GM19351 (cell line): Measurements from ENCODE around the gene C12orf56.
"Not testable (repeated sequence)": the region's sequence is repeated elsewhere in the genome, so short reads cannot be mapped to it uniquely, and the experiment has no call there.

Source experiments
- ATAC-seq: cut with Tn5 transposase; IDR thresholded peaks from one replicate; pipeline ENCODE4 v1.9.1; 2021; ENCODE audit warnings: mild to moderate bottlenecking, moderate library complexity; ENCODE audit not compliant: unreplicated experiment

C12orf56 gene

DNA sequence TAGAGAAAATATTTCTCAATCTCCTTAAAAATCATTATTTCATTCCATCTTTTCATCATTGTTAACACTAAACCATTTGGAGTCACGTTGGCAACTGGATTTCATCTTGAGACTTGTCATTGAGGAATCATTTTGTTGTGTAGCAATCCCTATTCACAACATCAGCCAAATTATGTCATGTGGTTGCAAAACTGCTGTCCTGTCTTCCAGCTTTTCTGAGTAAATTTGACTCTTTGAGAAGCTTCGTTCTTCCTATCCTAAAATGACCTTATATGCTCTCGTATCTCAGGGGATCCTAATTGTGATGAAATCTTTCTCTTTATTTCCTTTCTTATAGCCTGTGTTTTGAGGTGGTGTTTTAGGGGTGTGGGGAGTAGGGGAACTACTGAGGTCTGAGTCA, 137.9 kb downstream of the C12orf56 start:
- ATAC-seq, result no peak

DNA sequence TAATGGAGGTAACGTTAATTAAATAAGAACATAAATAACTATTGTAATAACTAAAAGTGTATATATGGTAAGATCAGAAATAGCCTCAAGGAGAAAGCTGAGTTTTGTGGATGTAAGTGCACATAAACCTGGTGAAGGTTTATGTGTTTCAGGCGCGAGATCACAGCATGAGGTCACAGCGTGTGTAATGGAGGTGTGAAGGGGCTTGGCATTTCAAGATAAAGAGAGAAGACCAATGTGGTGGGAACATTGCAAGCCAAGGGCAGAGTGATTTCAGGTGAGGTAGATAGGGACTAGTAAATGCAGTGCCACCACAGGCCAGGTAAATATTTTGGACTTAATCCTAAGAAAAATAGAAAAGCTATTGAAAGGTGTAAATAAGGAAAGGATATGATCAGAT, 146.7 kb downstream of the C12orf56 start:
- ATAC-seq, result no peak

DNA sequence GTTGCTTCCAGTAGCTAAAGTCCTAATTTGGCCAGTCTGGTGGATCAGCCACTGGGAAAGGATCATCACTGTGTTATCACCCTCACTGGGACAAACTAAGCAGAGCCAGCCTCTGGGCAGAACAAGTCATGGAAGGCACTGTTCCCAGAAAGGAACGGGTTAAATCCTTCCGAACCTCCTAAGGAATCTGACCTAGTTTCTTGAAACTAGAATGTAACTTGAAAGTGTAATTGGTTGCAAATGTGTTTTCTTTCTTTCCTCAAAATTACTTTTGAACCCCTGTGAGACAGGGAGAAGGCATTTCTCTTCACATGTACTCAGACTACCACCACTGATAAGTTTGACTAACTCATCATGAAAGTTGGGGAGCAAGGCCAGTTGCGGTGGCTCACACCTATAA, 149.8 kb downstream of the C12orf56 start:
- ATAC-seq, result no peak

DNA sequence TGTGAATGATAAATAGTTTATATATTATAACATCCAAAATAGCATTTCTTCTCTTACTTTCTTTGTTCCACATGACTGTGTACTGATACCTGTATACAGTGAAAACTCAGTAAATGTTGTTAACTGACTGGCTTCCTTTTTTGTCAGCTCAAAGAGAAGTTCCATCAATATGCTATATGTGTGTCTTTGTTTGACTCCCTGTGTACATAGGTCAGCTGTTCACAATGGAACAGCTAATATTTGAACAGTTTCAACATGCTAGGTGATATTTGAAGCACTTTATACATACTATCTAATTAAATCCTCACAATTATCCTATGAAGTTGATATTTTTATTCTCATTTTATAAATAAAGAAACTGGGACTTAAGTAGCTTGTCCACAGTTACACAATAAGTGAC, 153.2 kb downstream of the C12orf56 start:
- no peak for ATAC-seq

DNA sequence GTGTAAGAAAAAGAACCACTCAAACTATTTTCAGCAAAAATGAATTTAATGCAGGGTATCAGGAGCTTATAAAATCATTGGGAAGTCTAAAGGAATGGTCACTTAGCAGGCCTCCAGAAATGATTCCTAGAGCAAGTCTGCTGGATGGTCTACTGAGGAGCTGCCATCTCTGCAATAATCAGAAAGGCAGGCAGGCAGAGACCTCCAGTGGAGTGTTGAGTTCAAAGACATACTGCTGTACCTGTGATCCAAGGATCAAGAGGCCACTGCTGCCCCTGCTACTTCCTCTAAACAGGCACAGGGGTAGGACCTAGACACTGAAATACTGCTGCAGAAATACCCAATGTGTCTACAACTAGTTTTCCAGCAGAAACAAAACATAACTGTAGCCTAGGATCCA, 154.0 kb downstream of the C12orf56 start:
- no peak for ATAC-seq

DNA sequence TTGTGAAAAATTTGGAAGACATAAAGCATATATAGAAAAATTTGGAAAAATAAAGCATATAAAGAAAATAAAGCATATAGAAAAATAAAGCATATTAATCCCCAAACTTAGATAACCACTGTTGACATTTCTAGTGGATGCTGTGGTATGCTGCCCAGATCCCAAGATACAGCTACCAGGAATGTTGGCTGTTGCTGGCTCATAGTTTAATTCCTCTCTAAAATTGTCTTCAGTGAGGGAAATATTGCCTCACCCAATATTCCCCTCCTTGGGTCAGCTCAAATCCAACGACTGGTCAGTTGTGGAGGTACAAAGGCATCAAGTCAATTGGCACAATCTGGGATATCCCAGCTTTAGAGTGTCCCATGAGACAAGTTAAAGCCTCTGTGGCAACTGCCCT, 158.4 kb downstream of the C12orf56 start:
- ATAC-seq, result no peak

DNA sequence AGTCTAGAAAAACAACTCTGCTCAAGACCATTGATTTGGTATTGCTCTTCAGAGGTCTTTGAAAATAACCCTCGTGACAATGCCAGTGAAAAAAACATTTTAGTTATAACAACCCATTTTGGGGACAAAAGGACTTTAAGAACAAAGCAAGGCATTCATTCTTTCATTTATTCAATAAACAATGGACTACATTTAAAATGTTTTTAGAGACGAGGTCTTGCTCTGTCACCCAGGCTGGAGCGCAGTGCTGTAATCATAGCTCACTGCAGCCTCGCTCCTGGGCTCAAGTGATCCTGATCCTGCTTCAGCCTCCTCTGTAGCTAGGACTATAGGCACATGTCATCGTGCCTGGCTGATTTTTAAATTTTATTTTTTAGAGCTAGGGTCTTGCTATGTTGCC, 160.8 kb downstream of the C12orf56 start:
- no peak for ATAC-seq

DNA sequence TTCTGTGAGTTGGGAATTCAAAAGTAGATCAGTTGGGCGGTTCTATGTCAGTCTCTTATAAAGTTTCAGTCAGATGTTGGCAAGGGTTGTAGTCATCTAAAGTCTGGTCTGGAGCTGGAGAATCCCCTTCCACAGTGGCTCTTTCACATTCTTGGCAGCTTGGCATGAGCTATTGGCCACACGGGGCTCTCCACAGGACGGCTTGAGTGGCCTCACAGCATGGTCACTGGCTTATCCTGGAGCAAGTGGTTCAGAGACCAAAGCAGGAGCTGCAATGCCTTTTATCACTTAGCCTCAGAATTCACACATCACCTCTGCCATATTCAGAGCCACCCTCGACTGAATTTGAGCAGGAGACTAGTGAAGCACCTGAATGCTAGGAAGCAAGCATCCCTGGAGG, 161.3 kb downstream of the C12orf56 start:
- ATAC-seq, result no peak

DNA sequence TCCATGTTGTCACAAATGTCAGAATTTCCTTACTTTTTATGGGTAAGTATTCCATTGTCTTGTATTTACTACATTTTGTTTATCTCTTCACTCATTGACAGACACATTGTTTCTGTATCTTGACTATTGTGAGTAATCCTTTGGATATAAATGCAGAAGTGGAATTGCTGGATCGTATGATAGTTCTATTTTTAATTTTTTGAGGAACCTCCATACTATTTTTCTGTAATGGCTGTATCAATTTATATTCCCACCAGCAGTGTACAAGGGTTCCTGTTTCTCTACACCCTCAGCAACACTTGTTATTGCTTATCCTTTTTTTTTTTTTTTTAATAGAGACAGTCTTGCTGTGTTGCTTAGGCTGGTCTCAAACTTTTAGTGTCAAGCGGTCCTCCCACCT, 164.9 kb downstream of the C12orf56 start:
- ATAC-seq, result no peak

DNA sequence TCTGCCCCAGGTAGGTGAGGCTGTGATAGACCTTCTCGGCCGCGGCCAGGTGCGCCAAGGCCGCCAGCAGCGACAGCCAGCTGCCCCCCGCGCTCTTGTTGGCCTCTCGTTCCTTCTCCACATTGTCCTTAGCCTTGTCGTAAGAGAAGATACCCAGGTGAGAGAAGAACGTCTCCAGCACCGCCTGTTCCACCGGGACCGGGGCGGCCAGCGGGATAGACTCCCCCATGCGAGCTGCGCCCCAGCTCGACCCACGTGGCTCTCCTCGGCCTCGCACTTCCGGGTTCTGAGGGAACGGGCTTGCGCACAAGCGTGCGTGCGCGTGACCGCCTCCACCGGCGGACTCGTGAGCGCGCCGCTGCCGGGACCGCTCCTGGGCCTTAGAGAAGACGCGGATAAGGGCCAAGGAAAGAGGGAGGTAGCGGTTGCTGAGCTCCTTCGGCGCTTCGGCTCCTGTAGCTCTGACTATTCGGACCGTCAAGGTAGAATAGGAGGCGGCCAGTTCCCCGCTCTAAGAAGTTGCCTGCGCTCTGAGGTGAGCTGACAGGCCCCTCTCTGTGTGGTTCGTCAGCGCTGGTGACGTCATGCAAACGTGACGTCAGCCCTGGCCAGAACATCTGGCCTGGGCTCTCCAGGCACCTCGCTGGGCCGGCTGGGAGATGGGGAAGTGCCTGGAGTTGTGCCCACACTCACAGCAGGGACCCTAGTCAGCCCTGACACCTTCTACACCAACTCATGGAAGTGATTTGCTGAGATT, 168.4 kb downstream of the C12orf56 start, which contains the start of gene KICS2:
TSS of gene KICS2 (minus strand) at position 288 of the 757 bp plus-strand sequence. CDS start at position 229, 59 bp downstream.
- ATAC-seq, result peak; percentile 91

DNA sequence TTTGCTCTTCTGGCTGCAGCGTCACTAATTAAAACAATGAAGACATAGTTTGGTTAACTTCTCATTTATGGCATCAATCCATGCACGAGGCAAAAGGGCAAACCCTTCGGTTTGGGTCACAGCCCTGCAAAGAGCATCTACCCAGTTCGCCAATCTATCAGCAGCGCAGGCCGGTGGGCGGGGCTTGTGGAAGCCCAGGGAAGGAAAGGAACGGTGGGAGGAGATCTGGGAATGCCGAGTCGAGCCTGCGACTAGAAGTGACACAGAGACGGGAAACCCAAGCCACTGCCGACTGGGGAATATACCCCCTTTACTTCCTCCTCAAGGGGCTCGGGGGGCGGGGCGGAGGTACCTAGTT, 168.9 kb downstream of the C12orf56 start:
- ATAC-seq, result peak; percentile 17

DNA sequence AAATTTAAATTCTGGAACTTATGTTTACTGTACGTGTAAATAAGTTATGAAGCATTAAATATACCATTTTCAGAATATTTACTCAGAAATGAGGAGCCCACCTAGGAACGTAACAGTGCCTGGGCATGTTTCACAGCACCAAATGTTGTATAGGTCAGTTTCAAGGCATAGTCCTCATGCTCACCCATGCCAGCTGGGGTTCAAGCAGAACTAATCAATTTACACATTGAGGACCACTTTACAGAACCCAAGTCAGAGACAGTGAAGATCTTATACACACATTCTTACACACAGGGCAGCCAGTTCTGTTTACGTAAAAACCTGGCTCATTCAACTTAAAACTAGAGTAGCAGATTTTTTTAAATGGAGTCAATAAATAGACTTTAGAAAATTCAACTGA, 170.5 kb downstream of the C12orf56 start:
- no peak for ATAC-seq

DNA sequence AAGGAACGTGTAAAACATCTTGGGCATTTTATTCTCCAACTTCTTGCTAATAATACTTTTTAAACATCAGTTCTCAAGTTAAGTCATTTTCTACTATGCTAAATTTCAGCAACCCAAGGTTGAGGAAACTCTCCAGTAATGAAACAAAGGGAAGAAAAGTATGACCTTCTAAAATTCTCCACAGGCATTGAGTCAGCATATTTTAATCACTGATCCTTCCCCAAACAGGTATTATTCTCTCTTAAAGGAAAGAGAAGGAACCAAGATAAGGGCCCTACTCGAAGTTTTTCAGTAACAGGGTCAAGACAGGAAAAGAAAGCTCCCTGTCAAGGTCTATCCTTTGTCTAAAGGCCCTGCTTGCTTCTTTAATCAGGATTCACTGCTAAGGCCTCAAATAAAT, 171.4 kb downstream of the C12orf56 start:
- ATAC-seq, result no peak

DNA sequence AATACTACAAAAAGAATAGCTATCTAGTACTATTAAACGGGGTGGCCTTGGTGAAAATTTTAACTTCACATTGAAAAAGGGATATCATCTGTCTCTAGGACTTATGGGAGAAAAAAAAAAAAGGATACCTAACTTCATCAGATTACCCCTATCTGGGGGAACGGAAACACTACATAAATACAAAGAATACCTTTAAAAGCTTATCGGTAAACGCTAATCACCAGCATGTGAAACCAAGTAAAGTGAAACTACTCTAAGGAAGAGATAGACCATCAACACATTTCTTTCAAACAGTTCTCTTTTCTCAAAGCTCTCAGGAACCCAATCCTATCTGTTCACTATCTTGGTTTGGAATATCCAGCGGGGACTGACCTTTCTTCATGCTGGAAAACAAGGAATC, 172.0 kb downstream of the C12orf56 start:
- no peak for ATAC-seq

DNA sequence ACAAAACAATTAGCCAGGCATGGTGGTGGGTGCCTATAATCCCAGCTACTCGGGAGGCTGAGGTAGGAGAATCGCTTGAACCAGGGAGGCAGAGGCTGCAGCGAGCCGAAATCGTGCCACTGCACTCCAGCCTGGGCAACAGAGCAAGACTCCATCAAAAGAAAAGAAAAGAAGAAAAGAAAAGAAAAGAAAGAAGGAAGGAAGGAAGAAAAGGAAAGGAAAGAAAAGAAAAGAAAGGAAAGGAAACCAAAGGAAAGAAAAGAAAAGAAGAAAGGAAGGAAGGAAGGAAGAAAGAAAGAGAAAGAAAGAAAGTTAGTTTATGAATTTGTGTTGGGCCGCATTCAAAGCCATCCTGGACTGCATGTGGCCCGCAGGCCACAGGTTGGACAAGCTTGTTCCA, 172.9 kb downstream of the C12orf56 start:
- ATAC-seq, result not testable (repeated sequence)

DNA sequence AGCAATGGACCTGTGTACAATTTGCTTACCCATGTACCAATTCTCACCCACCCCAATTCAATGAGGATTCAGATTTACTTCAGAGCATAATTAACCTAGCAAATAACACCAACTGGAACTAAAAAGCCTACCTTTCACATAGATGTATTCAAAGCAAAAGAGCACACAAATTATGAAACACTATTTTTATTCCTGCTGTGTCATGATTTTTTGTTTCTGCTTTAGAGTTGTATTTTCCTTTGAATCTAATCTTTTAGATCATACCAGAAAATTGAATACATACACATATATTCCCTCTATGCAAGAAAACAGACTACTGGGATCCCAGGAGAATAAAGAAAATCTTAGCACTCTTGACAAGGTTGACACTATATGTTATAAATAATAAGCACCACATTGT, 174.3 kb downstream of the C12orf56 start:
- ATAC-seq, result no peak
